Dedifferentiated amniotic fluid mesenchymal stem cell (primary cell): Measurements from ENCODE around the gene FANCF.

ENCODE experiments used
- DNase-seq: peaks from one replicate; pipeline ENCODE4 v3.0.0-alpha.2; 2016; ENCODE audit errors: extremely low spot score

Gene FANCF

GRCh38 chr11:22626573-22627239, 1.1 kb upstream of the FANCF start:
- no peak for DNase-seq

GRCh38 chr11:22624742-22625447, 728 bp downstream of the FANCF start:
- peak; percentile 21 for DNase-seq

- DNase-seq: no peak
Observed at GRCh38 chr11:22617868-22618267, 7.8 kb downstream of the FANCF start.

- no peak for DNase-seq
Observed at GRCh38 chr11:22603933-22604332, 21.7 kb downstream of the FANCF start.

- no peak for DNase-seq
Observed at GRCh38 chr11:22602504-22602903, 23.1 kb downstream of the FANCF start.

- DNase-seq: no peak
Observed at GRCh38 chr11:22599458-22599857, 26.2 kb downstream of the FANCF start.

- DNase-seq: no peak
Observed at GRCh38 chr11:22597062-22597461, 28.6 kb downstream of the FANCF start.

- DNase-seq: no peak
Observed at GRCh38 chr11:22584976-22585375, 40.6 kb downstream of the FANCF start.

GRCh38 chr11:22583963-22584492, 41.6 kb downstream of the FANCF start:
- DNase-seq: no peak

GRCh38 chr11:22582151-22582410, 43.5 kb downstream of the FANCF start:
- no peak for DNase-seq

- no peak for DNase-seq
Observed at GRCh38 chr11:22581354-22582150, 44.1 kb downstream of the FANCF start.

- DNase-seq: no peak
Observed at GRCh38 chr11:22577854-22578253, 47.8 kb downstream of the FANCF start.
